SK-N-SH treated with all-trans-retinoic acid at 6 μM for 48 hours (cell line): ENCODE measurements around the gene TAX1BP1.

Experiments
- ATAC-seq: fragments of 200-7000 bp; cut with Tn5 transposase; 3 replicates; pipeline ENCODE4 v1.9.1; 2020; ENCODE audit warnings: mild to moderate bottlenecking, moderate library complexity
- ARNTL ChIP-seq: fragments of 450-650 bp; formaldehyde crosslinking; IDR thresholded peaks from 2 replicates; pipeline ENCODE4 v1.5.0; 2020; ENCODE audit warnings: low read depth, mild to moderate bottlenecking, moderate library complexity, borderline replicate concordance
- BACH2 ChIP-seq: fragments of 250-450 bp; sonication (Bioruptor Pico); IDR thresholded peaks from 2 replicates; pipeline ENCODE4 v1.9.0; 2021; ENCODE audit warnings: mild to moderate bottlenecking, borderline replicate concordance
- CSRNP3 ChIP-seq: fragments of 250-450 bp; sonication (Bioruptor Pico); IDR thresholded peaks from 2 replicates; pipeline ENCODE4 v1.5.1; 2021; ENCODE audit warnings: mild to moderate bottlenecking, moderate library complexity
- ESRRG ChIP-seq: fragments of 250-450 bp; sonication (Bioruptor Pico); IDR thresholded peaks from 2 replicates; pipeline ENCODE4 v1.6.1; 2021; ENCODE audit warnings: mild to moderate bottlenecking
- ISL1 ChIP-seq: fragments of 250-450 bp; sonication (Bioruptor Pico); IDR thresholded peaks from 2 replicates; pipeline ENCODE4 v2.1.2; 2022; ENCODE audit warnings: mild to moderate bottlenecking, moderate library complexity
- PATZ1 ChIP-seq: fragments of 250-450 bp; sonication (Bioruptor Pico); IDR thresholded peaks from 2 replicates; pipeline ENCODE4 v1.8.0; 2020; ENCODE audit warnings: mild to moderate bottlenecking, moderate library complexity, borderline replicate concordance
- POU6F1 ChIP-seq: fragments of 250-450 bp; sonication (Bioruptor Pico); IDR thresholded peaks from 2 replicates; pipeline ENCODE4 v1.8.0; 2021; ENCODE audit warnings: low read depth, mild to moderate bottlenecking, moderate library complexity, borderline replicate concordance
- PPARA ChIP-seq: fragments of 250-450 bp; sonication (Bioruptor Pico); IDR thresholded peaks from 2 replicates; pipeline ENCODE4 v1.5.0; 2020; ENCODE audit warnings: mild to moderate bottlenecking, borderline replicate concordance
- RARB ChIP-seq: fragments of 250-450 bp; sonication (Bioruptor Pico); IDR thresholded peaks from 2 replicates; pipeline ENCODE4 v1.8.0; 2021; ENCODE audit warnings: mild to moderate bottlenecking, moderate library complexity
- SNAI2 ChIP-seq: fragments of 250-450 bp; sonication (Bioruptor Pico); IDR thresholded peaks from 2 replicates; pipeline ENCODE4 v1.5.0; 2020; ENCODE audit warnings: mild to moderate bottlenecking, moderate library complexity
- TCF4 ChIP-seq: fragments of 250-450 bp; sonication (Bioruptor Pico); IDR thresholded peaks from 2 replicates; pipeline ENCODE4 v1.8.0; 2021; ENCODE audit warnings: mild to moderate bottlenecking, moderate library complexity, borderline replicate concordance
- TOX ChIP-seq: fragments of 250-450 bp; sonication (Bioruptor Pico); IDR thresholded peaks from 2 replicates; pipeline ENCODE4 v1.8.0; 2021; ENCODE audit warnings: mild to moderate bottlenecking, moderate library complexity, borderline replicate concordance
- TSHZ2 ChIP-seq: fragments of 250-450 bp; sonication (Bioruptor Pico); IDR thresholded peaks from 2 replicates; pipeline ENCODE4 v1.5.0; 2020; ENCODE audit warnings: mild to moderate bottlenecking, moderate library complexity
- ZC3H10 ChIP-seq: fragments of 250-450 bp; sonication (Bioruptor Pico); IDR thresholded peaks from 2 replicates; pipeline ENCODE4 v1.5.1; 2021; ENCODE audit warnings: mild to moderate bottlenecking, moderate library complexity
- ZFP3 ChIP-seq: fragments of 250-450 bp; sonication (Bioruptor Pico); IDR thresholded peaks from 2 replicates; pipeline ENCODE4 v1.5.0; 2020; ENCODE audit warnings: mild to moderate bottlenecking, moderate library complexity
- ZFP30 ChIP-seq: fragments of 450-650 bp; formaldehyde crosslinking; IDR thresholded peaks from 2 replicates; pipeline ENCODE4 v1.5.0; 2022; ENCODE audit warnings: mild to moderate bottlenecking, moderate library complexity
- ZNF565 ChIP-seq: fragments of 450-650 bp; formaldehyde crosslinking; conservative IDR thresholded peaks from 2 replicates; pipeline ENCODE4 v1.5.0; 2020; ENCODE audit warnings: low read depth, mild to moderate bottlenecking, moderate library complexity
- ZNF70 ChIP-seq: fragments of 450-650 bp; formaldehyde crosslinking; IDR thresholded peaks from 2 replicates; pipeline ENCODE4 v1.5.0; 2020; ENCODE audit warnings: mild to moderate bottlenecking, moderate library complexity
- ZNF8 ChIP-seq: fragments of 450-650 bp; formaldehyde crosslinking; IDR thresholded peaks from 2 replicates; pipeline ENCODE4 v1.5.0; 2020; ENCODE audit warnings: mild to moderate bottlenecking, moderate library complexity
- TF ChIP-seq, protein P1 (sequence below): fragments of 250-450 bp; sonication (Bioruptor Pico); IDR thresholded peaks from 2 replicates; pipeline ENCODE4 v1.5.1; 2020; ENCODE audit warnings: low read depth, mild to moderate bottlenecking, moderate library complexity

The TAX1BP1 gene

DNA sequence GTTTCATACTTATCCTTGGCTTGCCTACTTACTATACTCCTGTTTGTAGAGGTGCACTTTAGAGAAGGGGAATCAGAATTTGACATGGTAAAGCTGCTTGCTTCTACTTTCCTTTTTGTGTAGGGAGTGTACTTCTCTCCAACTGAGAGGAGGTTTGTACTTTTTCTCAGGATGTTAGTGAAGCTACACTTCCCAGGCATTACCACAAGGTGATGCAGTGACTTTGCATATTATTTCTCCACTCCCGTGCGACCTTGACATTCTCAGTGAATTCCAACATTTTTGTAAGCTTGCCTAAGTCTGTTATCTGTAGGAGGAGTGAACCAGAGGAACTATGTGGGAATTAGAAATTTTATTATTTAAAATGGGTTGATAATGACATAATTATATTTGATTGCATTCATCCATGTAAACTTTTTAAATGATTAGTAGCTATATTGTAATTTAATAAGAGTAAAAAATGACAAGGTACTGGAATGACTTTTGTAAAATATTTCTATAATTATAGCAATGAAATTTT lies 5.2 kb downstream of the TAX1BP1 start:
- ATAC-seq, result peak; percentile 80
- no peak for TF ChIP-seq TCF4 (CRISPR knock-in tag)
- TF ChIP-seq, protein P1, sequence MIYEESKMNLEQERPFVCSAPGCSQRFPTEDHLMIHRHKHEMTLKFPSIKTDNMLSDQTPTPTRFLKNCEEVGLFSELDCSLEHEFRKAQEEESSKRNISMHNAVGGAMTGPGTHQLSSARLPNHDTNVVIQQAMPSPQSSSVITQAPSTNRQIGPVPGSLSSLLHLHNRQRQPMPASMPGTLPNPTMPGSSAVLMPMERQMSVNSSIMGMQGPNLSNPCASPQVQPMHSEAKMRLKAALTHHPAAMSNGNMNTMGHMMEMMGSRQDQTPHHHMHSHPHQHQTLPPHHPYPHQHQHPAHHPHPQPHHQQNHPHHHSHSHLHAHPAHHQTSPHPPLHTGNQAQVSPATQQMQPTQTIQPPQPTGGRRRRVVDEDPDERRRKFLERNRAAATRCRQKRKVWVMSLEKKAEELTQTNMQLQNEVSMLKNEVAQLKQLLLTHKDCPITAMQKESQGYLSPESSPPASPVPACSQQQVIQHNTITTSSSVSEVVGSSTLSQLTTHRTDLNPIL, result peak; percentile 46; the same call in 1 of the 2 replicates
- no peak for TF ChIP-seq ZNF8 (CRISPR knock-in tag)
- peak; percentile 64 for TF ChIP-seq ISL1 (CRISPR knock-in tag)
- TF ChIP-seq ESRRG (CRISPR knock-in tag), result 0 out of 2 replicates have a peak, but pooled peaks have one; percentile 52
- TF ChIP-seq BACH2 (CRISPR knock-in tag), result no peak
- TF ChIP-seq SNAI2, result peak; percentile 35; the same call in 1 of the 2 replicates
- TF ChIP-seq ZC3H10 (CRISPR knock-in tag), result no peak

DNA sequence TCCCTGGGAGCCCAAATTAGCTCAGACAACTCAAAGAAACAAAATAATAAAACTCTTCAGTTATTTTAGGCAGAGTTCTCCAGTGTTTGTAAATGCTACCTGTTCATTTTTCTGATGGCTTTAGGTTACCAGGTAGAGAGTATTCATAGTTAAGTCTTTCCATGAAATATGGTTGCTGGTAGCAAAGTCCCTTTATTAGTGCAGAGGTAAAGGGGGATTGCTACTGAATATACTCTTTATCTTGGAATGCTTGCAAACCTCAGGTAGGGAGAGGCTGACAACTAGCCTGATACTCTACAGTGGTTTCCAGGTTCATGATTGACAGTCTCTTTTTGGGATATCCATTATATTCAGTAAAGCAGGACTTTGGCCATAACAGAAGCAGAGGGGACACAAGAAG lies 6.5 kb downstream of the TAX1BP1 start:
- no peak for ATAC-seq
- TF ChIP-seq ISL1 (CRISPR knock-in tag) (no peak), TSHZ2 (CRISPR knock-in tag) (no peak), CSRNP3 (CRISPR knock-in tag) (no peak), ESRRG (CRISPR knock-in tag) (no peak), TOX (CRISPR knock-in tag) (no peak)

- no peak for TF ChIP-seq ZC3H10 (CRISPR knock-in tag)
- TF ChIP-seq ZNF70 (CRISPR knock-in tag), result no peak
- no peak for TF ChIP-seq PPARA
- TF ChIP-seq BACH2 (CRISPR knock-in tag), result no peak
- TF ChIP-seq ESRRG (CRISPR knock-in tag), result no peak
- TF ChIP-seq, protein P1, result no peak
- no peak for TF ChIP-seq RARB (CRISPR knock-in tag)
- TF ChIP-seq ZFP3 (CRISPR knock-in tag), result no peak
- no peak for TF ChIP-seq POU6F1 (CRISPR knock-in tag)
- TF ChIP-seq, all 23 proteins: peak for 0
- peak; percentile 12; the same call in 2 of the 3 replicates for ATAC-seq
Observed at GRCh38 chr7:27746978-27747377, 7.0 kb downstream of the TAX1BP1 start.

GRCh38 chr7:27747589-27748368 lies 7.8 kb downstream of the TAX1BP1 start:
- no peak for ATAC-seq
- TF ChIP-seq SNAI2 (no peak), POU6F1 (CRISPR knock-in tag) (no peak), ARNTL (no peak), ISL1 (CRISPR knock-in tag) (no peak), ZNF70 (CRISPR knock-in tag) (no peak), PPARA (no peak), ZFP3 (CRISPR knock-in tag) (no peak), ZFP30 (CRISPR knock-in tag) (no peak), CSRNP3 (CRISPR knock-in tag) (no peak), PATZ1 (CRISPR knock-in tag) (no peak), ZNF565 (CRISPR knock-in tag) (no peak)
